Measurements from ENCODE around the gene ACOT13.

Gene ACOT13

DNA sequence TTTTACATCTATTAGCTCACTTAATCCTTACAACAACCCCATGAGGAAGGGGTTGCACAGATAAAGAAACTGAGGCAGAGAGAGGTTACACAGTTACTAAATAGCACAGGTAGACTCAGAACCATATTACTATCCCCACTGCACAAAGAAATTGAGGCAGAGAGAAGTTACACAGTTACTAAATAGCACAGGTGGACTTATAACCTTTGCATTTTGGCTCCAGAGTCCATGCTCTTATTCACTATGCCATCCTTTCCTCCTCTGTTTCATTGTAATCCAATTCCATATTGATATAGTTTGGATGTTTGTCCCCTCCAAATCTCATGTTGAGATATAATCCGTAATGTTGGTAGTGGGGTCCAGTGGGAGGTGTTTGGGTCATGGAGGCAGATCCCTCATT lies 3.7 kb upstream of the ACOT13 start:
- Histone ChIP-seq H3K4me3 (ENCODE audit: insufficient read depth, low read length, poor library complexity, severe bottlenecking) (no peak overlapping the region), H3F3A (ENCODE audit: insufficient read depth) (0 out of 2 replicates have a peak, but pooled peaks cover 3% of the 10 kb centered on the region), H3K27ac (ENCODE audit: low read depth, low read length) (no peak overlapping the region), H3K79me2 (ENCODE audit: insufficient read depth, low read length) (peaks cover 50% of the 10 kb centered on the region), H2AFZ (ENCODE audit: low read depth, low read length, severe bottlenecking) (no peak overlapping the region), H3K36me3 (ENCODE audit: low read length) (peaks cover 11% of the 10 kb centered on the region; the same call in 1 of the 2 replicates), H4K20me1 (ENCODE audit: low read depth, low read length) (no peaks in the 10 kb centered on the region), H3K4me2 (ENCODE audit: low read depth, low read length, poor library complexity, severe bottlenecking) (no peak overlapping the region), H3K9me2 (replicated peaks; ENCODE audit: insufficient read depth, low read length) (no peaks in the 10 kb centered on the region), H3K9me3 (ENCODE audit: insufficient read depth, low read length) (no peaks in the 10 kb centered on the region), H3K9ac (ENCODE audit: low read length) (no peak overlapping the region), H3K27me3 (ENCODE audit: low read length) (no peaks in the 10 kb centered on the region)
- TF ChIP-seq EZH2phosphoT487 (conservative IDR thresholded peaks at IDR 0.05; ENCODE audit: low read length): no peak
- TF ChIP-seq CTCF (IDR thresholded peaks at IDR 0.05; ENCODE audit: insufficient read depth, low read length, poor library complexity, severe bottlenecking): no peak

DNA sequence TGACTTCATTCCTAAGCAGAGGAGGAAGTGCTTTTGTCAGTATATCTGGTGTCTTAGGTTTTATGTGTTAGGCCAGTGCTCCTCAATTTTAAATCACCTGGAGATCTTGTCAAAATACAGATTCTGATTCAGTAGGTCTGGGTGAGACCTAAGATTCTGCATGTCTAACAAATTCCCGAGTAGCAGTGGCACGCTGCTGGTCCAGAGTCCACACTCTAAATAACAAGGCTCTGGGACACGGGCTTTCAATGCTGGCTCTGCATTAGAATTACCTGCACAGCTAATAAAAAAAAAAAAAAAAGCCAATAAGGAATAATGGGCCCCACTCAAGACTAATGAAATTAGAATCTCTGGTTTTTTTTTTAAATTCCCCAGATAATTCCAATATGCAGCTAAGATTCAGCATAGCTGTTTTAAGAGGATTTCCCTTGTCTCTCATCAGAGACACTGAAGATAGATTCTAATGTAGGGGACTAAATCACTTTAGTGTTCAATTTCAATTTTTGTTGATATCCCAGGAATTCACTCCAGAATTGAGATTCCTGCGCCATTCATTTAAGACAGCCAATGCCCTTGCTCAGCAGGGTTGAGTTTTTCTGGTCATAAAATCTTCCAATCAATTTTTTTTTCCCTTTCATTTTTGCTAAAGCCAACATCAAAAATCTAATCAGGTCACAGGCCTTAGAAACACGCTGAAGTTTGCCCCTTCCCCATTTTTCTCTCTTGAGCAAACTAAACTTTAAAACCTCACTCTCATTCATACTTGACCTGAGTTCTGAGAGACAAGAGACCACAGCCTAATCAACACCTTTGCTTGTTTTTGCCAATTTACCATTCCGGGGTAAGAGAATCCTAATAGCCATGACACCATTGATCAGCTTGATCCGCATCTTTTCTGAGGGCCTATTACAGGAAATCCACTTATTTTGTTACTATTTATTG lies 2.6 kb upstream of the ACOT13 start:
- H3K4me2 ChIP-seq (ENCODE audit: low read depth, low read length, poor library complexity, severe bottlenecking): peak overlapping the region; percentile 78

GRCh38 chr6:24666097-24666640 lies 708 bp upstream of the ACOT13 start:
- Histone ChIP-seq H3K27ac (ENCODE audit: low read depth, low read length) (peak overlapping the region; percentile 62), H3K4me2 (ENCODE audit: low read depth, low read length, poor library complexity, severe bottlenecking) (peak overlapping the region; percentile 78), H3K27me3 (ENCODE audit: low read length) (no peaks in the 10 kb centered on the region), H3K79me2 (ENCODE audit: insufficient read depth, low read length) (peaks cover 48% of the 10 kb centered on the region), H3K9me2 (replicated peaks; ENCODE audit: insufficient read depth, low read length) (no peaks in the 10 kb centered on the region), H3K9me3 (ENCODE audit: insufficient read depth, low read length) (peaks cover 11% of the 10 kb centered on the region; the same call in 1 of the 2 replicates), H3K4me3 (ENCODE audit: insufficient read depth, low read length, poor library complexity, severe bottlenecking) (peak overlapping the region; percentile 80), H3K36me3 (ENCODE audit: low read length) (peaks cover 22% of the 10 kb centered on the region), H3K9ac (ENCODE audit: low read length) (peak overlapping the region; percentile 76), H2AFZ (ENCODE audit: low read depth, low read length, severe bottlenecking) (peak overlapping the region; percentile 86), H3F3A (ENCODE audit: insufficient read depth) (0 out of 2 replicates have a peak, but pooled peaks cover 12% of the 10 kb centered on the region), H4K20me1 (ENCODE audit: low read depth, low read length) (no peaks in the 10 kb centered on the region)
- TF ChIP-seq EZH2phosphoT487 (conservative IDR thresholded peaks at IDR 0.05; ENCODE audit: low read length) (no peak), CTCF (IDR thresholded peaks at IDR 0.05; ENCODE audit: insufficient read depth, low read length, poor library complexity, severe bottlenecking) (no peak)

More for the DNA sequence above, 2.6 kb upstream of the ACOT13 start:
- Histone ChIP-seq H3K79me2 (ENCODE audit: insufficient read depth, low read length) (peaks cover 50% of the 10 kb centered on the region), H3K36me3 (ENCODE audit: low read length) (peaks cover 11% of the 10 kb centered on the region; the same call in 1 of the 2 replicates), H3K27me3 (ENCODE audit: low read length) (no peaks in the 10 kb centered on the region), H3K9me3 (ENCODE audit: insufficient read depth, low read length) (no peaks in the 10 kb centered on the region), H4K20me1 (ENCODE audit: low read depth, low read length) (no peaks in the 10 kb centered on the region), H3K4me3 (ENCODE audit: insufficient read depth, low read length, poor library complexity, severe bottlenecking) (no peak overlapping the region), H2AFZ (ENCODE audit: low read depth, low read length, severe bottlenecking) (no peak overlapping the region), H3K27ac (ENCODE audit: low read depth, low read length) (no peak overlapping the region), H3K9me2 (replicated peaks; ENCODE audit: insufficient read depth, low read length) (no peaks in the 10 kb centered on the region), H3K9ac (ENCODE audit: low read length) (peak overlapping the region; percentile 76; the same call in 1 of the 2 replicates), H3F3A (ENCODE audit: insufficient read depth) (0 out of 2 replicates have a peak, but pooled peaks cover 5% of the 10 kb centered on the region)
- TF ChIP-seq CTCF (IDR thresholded peaks at IDR 0.05; ENCODE audit: insufficient read depth, low read length, poor library complexity, severe bottlenecking) (no peak), EZH2phosphoT487 (conservative IDR thresholded peaks at IDR 0.05; ENCODE audit: low read length) (no peak)
